Naive B cell (primary cell): ENCODE results near the gene STK38. TPM values are rescaled to one million over a fixed set of nuclear protein-coding genes. Genes with fewer than 3 reads are reported as not detected.

ENCODE experiments used
- ATAC-seq, 2 donors: fragments of 150-1000 bp; cut with Tn5 transposase; 2 replicates each; pipeline ENCODE4 v1.10.0; 2021; ENCODE audit warnings: low read depth in 2 of 2, mild to moderate bottlenecking in 2 of 2, moderate library complexity in 2 of 2
- DNase-seq: peaks from one replicate; pipeline ENCODE4 v3.0.0; 2022
- H3K27ac Mint-ChIP-seq, 6 donors: one replicate each; pipeline ENCODE4 v1.8.0; 2020 to 2022; ENCODE audit warnings: mild to moderate bottlenecking in 6 of 6, mixed read lengths in 6 of 6, moderate library complexity in 5 of 6, inconsistent platforms in 2 of 6
- H3K27me3 Mint-ChIP-seq, 3 donors: one replicate each; pipeline ENCODE4 v1.8.0; 2021 to 2022; ENCODE audit warnings: mixed read lengths in 3 of 3, mild to moderate bottlenecking in 1 of 3
- H3K36me3 Mint-ChIP-seq, 2 donors: one replicate each; pipeline ENCODE4 v1.8.0; 2020 to 2022; ENCODE audit warnings: mixed read lengths in 2 of 2, inconsistent platforms in 1 of 2, mild to moderate bottlenecking in 1 of 2
- H3K4me1 Mint-ChIP-seq, 3 donors: one replicate each; pipeline ENCODE4 v1.8.0; 2020 to 2022; ENCODE audit warnings: mixed read lengths in 3 of 3, inconsistent platforms in 1 of 3, mild to moderate bottlenecking in 1 of 3, moderate library complexity in 1 of 3
- H3K4me3 Mint-ChIP-seq, 8 donors: one replicate each; pipeline ENCODE4 v1.8.0; 2020 to 2022; ENCODE audit warnings: mild to moderate bottlenecking in 8 of 8, mixed read lengths in 8 of 8, moderate library complexity in 8 of 8, inconsistent platforms in 2 of 8
- H3K9me3 Mint-ChIP-seq, 7 donors: one replicate each; pipeline ENCODE4 v1.8.0; 2020 to 2022; ENCODE audit warnings: mixed read lengths in 7 of 7, mild to moderate bottlenecking in 5 of 7, inconsistent platforms in 2 of 7, moderate library complexity in 1 of 7
- polyA plus RNA-seq, 6 donors: library from polyadenylated mRNA; unstranded; fragments of 300-500 nt; fragmentation: Illumina TruSeq; gene quantifications; one replicate each; pipeline ENCODE4 v1.2.3, GENCODE V29; 2021; ENCODE audit warnings: low read depth in 6 of 6

STK38 gene
- polyA plus RNA-seq, 6 donors from 2014 or later, result 16.8 to 57.7 (median 36.3) TPM

DNA sequence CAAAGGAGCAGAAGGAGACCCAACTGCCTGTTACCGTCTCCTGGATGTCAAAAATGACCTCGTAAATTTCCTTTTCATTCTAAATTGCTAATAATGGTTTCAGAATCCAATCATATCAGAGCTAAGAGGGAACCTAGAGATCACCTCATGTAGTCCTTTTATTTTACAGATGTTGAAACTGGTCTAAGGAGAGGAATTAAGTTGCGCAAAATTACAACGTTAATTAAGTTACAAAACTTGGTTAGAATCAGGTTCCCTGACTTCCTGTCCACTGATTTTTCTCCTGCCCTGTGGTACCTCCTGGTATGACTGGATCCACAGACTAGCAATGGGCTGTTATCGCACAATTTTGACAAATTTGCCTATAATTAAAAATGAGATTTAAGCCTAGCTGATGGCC lies 9.0 kb upstream of the STK38 start:
- Mint-ChIP-seq H3K4me1 (peaks cover 8 to 15% (median 10%) of the 10 kb centered on the region in 3 donors), H3K36me3 (no peaks in the 10 kb centered on the region), H3K27me3 (no peaks in the 10 kb centered on the region), H3K4me3 (no peak overlapping the region), H3K9me3 (no peaks in the 10 kb centered on the region), H3K27ac (no peak overlapping the region)
- no peak for ATAC-seq
- DNase-seq, result no peak

GRCh38 chr6:36555750-36556252 lies 8.5 kb upstream of the STK38 start:
- Mint-ChIP-seq H3K4me1 (peaks cover 10 to 17% (median 11%) of the 10 kb centered on the region in 3 donors), H3K27me3 (no peaks in the 10 kb centered on the region), H3K27ac (peak overlapping the region in 2 of 6 donors; percentile 63 to 76), H3K9me3 (no peaks in the 10 kb centered on the region), H3K4me3 (no peak overlapping the region), H3K36me3 (no peaks in the 10 kb centered on the region)
- DNase-seq, result no peak
- ATAC-seq, result no peak

GRCh38 chr6:36550473-36551000 lies 3.3 kb upstream of the STK38 start:
- peak overlapping the region in 2 of 6 donors; percentile 17 to 21 for H3K27ac Mint-ChIP-seq
- peaks cover 0 to 1% (median 0%) of the 10 kb centered on the region in 7 donors for H3K9me3 Mint-ChIP-seq
- no peaks in the 10 kb centered on the region for H3K27me3 Mint-ChIP-seq
- H3K4me1 Mint-ChIP-seq, result peaks cover 27 to 45% (median 31%) of the 10 kb centered on the region in 3 donors
- peak overlapping the region in 2 of 8 donors; percentile 29 to 72 for H3K4me3 Mint-ChIP-seq
- ATAC-seq, result no peak
- peaks cover 0 to 7% of the 10 kb centered on the region in 2 donors for H3K36me3 Mint-ChIP-seq
- no peak for DNase-seq

DNA sequence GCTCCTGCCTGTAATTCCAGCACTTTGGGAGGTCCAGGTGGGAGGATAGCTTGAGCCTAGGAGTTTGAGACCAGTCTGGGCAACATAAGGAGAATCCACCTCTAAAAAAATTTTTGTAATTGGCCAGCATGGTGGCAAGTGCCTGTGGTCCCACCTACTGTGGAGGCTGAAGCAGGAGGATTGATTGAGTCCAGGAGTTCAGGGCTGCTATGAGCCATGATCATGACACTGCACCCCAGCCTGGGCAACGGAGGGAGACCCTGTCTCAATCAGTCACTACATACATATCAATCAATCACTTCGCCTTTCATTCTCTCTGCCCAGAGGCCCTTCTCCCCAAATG lies 1.1 kb upstream of the STK38 start:
- peak overlapping the region in 7 of 8 donors; percentile 1 to 97 (median 59) for H3K4me3 Mint-ChIP-seq
- DNase-seq (no peak), ATAC-seq (no peak)
- no peaks in the 10 kb centered on the region for H3K27me3 Mint-ChIP-seq
- H3K36me3 Mint-ChIP-seq, result peaks cover 5 to 7% of the 10 kb centered on the region in 2 donors
- H3K27ac Mint-ChIP-seq, result peak overlapping the region; percentile 21 to 98 (median 90)
- H3K9me3 Mint-ChIP-seq, result peaks cover 0 to 1% (median 0%) of the 10 kb centered on the region in 7 donors
- peaks cover 35 to 65% (median 42%) of the 10 kb centered on the region in 3 donors for H3K4me1 Mint-ChIP-seq

GRCh38 chr6:36547646-36548400 lies 544 bp upstream of the STK38 start:
- H3K4me1 Mint-ChIP-seq, result peaks cover 38 to 68% (median 47%) of the 10 kb centered on the region in 3 donors
- H3K27ac Mint-ChIP-seq, result peak overlapping the region; percentile 95 to 98 (median 96)
- H3K9me3 Mint-ChIP-seq, result peaks cover 0 to 1% (median 0%) of the 10 kb centered on the region in 7 donors
- peak overlapping the region; percentile 96 to 100 (median 99) for H3K4me3 Mint-ChIP-seq
- H3K36me3 Mint-ChIP-seq, result peaks cover 5 to 7% of the 10 kb centered on the region in 2 donors
- H3K27me3 Mint-ChIP-seq, result no peaks in the 10 kb centered on the region
- ATAC-seq (no peak), DNase-seq (no peak)

- no peaks in the 10 kb centered on the region for H3K27me3 Mint-ChIP-seq
- H3K27ac Mint-ChIP-seq, result peak overlapping the region; percentile 95 to 98 (median 96)
- ATAC-seq (peak; percentile 4 to 12), DNase-seq (peak; percentile 17)
- peaks cover 5 to 7% of the 10 kb centered on the region in 2 donors for H3K36me3 Mint-ChIP-seq
- H3K9me3 Mint-ChIP-seq, result peaks cover 0 to 1% (median 0%) of the 10 kb centered on the region in 7 donors
- H3K4me1 Mint-ChIP-seq, result peaks cover 38 to 74% (median 47%) of the 10 kb centered on the region in 3 donors
- peak overlapping the region; percentile 96 to 100 (median 99) for H3K4me3 Mint-ChIP-seq
Measured at GRCh38 chr6:36546308-36546919, 865 bp downstream of the STK38 start.

DNA sequence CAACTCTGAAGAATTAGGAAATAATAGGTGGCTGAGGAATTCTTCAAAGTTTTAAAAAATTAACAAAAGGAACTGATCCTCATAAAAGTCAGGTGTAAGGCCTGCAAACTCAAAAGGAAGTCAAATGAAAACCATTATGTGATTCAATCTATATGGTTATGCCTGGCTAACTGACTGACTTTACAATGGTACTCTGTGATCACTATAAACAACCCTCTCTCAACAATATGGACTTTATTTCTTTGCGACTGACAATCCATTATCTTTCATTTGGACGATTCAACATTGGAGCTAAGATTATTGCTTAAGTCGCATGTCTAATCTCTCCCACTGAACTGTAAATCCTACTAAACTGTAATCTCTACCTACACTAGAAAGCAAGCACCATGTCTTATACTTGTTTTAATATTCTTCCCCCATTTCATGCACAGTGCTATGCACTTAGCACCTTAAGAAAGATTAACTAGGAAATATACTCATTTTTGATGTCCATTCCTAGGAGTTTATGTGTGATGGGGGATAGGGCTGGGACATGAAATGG lies 1.4 kb downstream of the STK38 start:
- H3K36me3 Mint-ChIP-seq, result peaks cover 5 to 7% of the 10 kb centered on the region in 2 donors
- H3K4me3 Mint-ChIP-seq, result peak overlapping the region; percentile 96 to 100 (median 99)
- peak overlapping the region; percentile 95 to 98 (median 96) for H3K27ac Mint-ChIP-seq
- no peak for DNase-seq
- peaks cover 38 to 77% (median 45%) of the 10 kb centered on the region in 3 donors for H3K4me1 Mint-ChIP-seq
- no peaks in the 10 kb centered on the region for H3K27me3 Mint-ChIP-seq
- peaks cover 0 to 1% (median 0%) of the 10 kb centered on the region in 7 donors for H3K9me3 Mint-ChIP-seq
- no peak for ATAC-seq

- Mint-ChIP-seq H3K9me3 (peaks cover 0 to 1% (median 0%) of the 10 kb centered on the region in 7 donors), H3K27ac (peak overlapping the region; percentile 79 to 95 (median 90)), H3K4me1 (peaks cover 31 to 66% (median 37%) of the 10 kb centered on the region in 3 donors), H3K36me3 (peaks cover 5 to 7% of the 10 kb centered on the region in 2 donors), H3K4me3 (peak overlapping the region; percentile 69 to 99 (median 85)), H3K27me3 (no peaks in the 10 kb centered on the region)
- DNase-seq, result peak; percentile 52
- peak; percentile 13 to 19 for ATAC-seq
Measured at GRCh38 chr6:36544228-36544627, 3.1 kb downstream of the STK38 start.

DNA sequence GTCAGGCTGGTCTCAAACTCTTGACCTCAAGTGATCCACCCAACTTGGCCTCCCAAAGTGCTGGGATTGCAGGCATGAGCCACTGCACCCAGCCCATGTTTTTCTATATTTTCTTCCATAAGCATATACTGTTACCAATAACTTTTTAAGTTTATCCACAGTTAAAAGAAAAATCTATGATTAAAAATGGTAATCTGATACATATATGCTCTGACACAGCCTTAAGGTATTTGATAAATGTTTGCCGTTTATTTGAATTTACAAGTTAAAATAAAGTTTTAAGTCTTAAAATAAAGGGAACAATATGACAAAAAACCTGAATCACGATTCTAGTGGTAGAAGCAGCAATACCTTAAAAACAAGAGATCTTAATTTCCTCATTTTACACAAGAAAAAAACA lies 5.2 kb downstream of the STK38 start:
- H3K36me3 Mint-ChIP-seq, result peaks cover 12 to 13% of the 10 kb centered on the region in 2 donors
- no peak overlapping the region for H3K4me3 Mint-ChIP-seq
- no peak for DNase-seq
- H3K9me3 Mint-ChIP-seq, result no peaks in the 10 kb centered on the region
- H3K27ac Mint-ChIP-seq, result peak overlapping the region in 3 of 6 donors; percentile 10 to 67 (median 66)
- ATAC-seq, result no peak
- peaks cover 29 to 48% (median 30%) of the 10 kb centered on the region in 3 donors for H3K4me1 Mint-ChIP-seq
- no peaks in the 10 kb centered on the region for H3K27me3 Mint-ChIP-seq

GRCh38 chr6:36539814-36540568 lies 7.3 kb downstream of the STK38 start:
- Mint-ChIP-seq H3K36me3 (peaks cover 8 to 16% of the 10 kb centered on the region in 2 donors), H3K4me1 (peaks cover 16 to 44% (median 21%) of the 10 kb centered on the region in 3 donors), H3K27me3 (no peaks in the 10 kb centered on the region), H3K9me3 (no peaks in the 10 kb centered on the region), H3K27ac (peak overlapping the region in 4 of 6 donors; percentile 8 to 69 (median 37)), H3K4me3 (no peak overlapping the region)
- ATAC-seq (no peak), DNase-seq (no peak)

- DNase-seq (no peak), ATAC-seq (no peak)
- Mint-ChIP-seq H3K9me3 (no peaks in the 10 kb centered on the region), H3K36me3 (peaks cover 8 to 11% of the 10 kb centered on the region in 2 donors), H3K4me3 (no peak overlapping the region), H3K27ac (peak overlapping the region in 1 of 6 donors; percentile 41), H3K27me3 (no peaks in the 10 kb centered on the region), H3K4me1 (peaks cover 14 to 35% (median 19%) of the 10 kb centered on the region in 3 donors)
Measured at GRCh38 chr6:36536873-36537547, 10.3 kb downstream of the STK38 start.

GRCh38 chr6:36533321-36533720 lies 14.0 kb downstream of the STK38 start:
- Mint-ChIP-seq H3K27me3 (no peaks in the 10 kb centered on the region), H3K27ac (peak overlapping the region in 1 of 6 donors; percentile 38), H3K9me3 (no peaks in the 10 kb centered on the region), H3K4me3 (no peak overlapping the region), H3K36me3 (peaks cover 8 to 16% of the 10 kb centered on the region in 2 donors), H3K4me1 (peaks cover 16 to 31% (median 24%) of the 10 kb centered on the region in 3 donors)
- ATAC-seq (no peak), DNase-seq (no peak)
